Measurements from ENCODE around the gene TRAFD1.

Gene TRAFD1

DNA sequence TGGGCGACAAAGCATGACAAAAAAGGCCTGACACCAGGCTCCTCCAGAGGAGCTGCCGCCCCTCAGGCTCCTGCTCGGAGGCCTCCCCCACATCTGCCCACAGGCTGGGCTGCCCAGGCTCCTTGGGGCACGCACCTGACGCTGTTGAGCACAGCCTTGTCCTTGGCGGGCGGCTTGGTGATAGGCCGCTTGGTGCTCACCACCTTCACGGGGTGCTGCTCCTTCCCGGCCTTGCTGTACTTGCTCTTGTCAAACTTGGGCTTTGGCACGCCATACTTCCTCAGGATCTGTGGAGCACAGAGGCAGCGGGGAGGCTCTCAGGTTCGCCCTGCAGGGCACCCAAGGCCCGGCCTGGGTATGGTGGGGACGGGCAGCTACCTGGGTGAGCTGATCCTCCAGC is 53.4 kb downstream of the TRAFD1 start:
- no peak for DNase-seq

DNA sequence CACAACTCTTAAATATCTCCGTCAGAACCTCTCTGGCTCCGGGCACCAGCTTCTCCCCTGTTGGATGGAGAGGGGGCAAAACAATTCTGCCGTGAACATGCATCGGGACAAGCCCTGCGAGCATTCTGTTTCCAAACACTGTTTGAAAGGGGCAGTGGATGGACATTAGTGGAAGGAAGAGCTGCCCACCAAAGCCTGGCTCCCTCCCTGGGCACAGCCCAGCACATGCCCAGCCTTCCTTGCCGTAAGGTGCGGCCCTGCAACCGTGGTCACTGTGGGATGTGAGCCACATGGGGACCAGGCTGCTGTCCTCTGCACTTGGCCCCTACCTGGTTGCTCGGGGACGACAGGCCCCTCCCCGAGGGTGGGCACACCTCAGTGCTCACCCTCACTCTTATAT is 54.0 kb downstream of the TRAFD1 start:
- no peak for DNase-seq

DNA sequence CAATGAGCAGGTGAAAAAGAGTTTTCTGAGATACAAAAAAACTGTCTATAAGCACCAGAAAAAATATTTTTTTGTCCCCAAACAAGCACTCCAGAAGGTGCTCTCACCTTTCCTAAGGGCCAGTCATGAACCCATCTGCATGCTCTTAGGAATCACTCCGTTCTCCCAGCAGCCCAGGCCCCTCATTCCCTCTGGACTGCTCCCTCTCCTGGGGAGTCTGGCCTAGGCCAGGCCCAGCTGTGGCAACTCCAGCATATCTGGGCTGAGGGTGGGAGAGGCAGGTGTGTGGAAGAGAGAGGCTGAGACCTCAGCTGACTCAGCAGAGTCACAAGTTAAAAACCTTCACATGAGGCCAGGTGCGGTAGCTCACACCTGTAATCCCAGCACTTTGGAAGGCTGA is 54.6 kb downstream of the TRAFD1 start:
- no peak for DNase-seq

DNA sequence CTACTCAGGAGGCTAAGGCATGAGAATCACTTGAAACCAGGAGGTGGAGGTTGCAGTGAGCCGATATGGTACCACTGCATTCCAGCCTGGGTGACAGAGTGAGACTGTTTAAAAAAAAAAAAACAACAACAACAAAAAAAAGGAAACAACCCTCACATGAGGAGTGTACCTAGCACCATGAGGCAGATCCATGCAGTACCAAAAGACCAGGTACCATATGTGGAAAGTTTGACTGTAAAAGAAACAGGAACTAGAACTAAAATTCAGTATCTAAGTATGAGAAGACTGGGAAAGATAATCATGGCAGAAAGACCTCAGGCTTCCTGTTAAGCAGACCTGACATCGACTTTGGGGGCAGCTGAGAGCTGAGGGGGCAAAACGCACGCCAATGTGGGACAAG is 55.1 kb downstream of the TRAFD1 start:
- no peak for DNase-seq

DNA sequence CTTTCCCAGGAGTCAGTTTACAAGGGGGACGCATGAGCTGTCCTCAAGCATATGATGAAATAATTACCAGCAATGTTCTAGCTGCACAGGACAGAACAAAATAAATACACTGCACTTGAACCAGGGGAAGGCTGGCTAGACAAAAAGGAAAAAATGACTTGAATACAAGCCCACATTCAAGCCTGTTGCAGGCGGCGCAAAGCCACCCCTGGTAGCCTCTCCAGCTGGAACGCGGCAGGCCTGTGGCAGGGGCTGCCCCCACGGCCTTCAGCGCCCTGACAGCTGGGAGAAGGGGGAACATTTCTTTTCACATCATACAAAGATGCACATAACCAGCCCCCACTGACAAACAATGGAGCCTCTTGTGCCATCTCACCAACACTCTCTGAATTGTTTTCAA is 57.1 kb downstream of the TRAFD1 start:
- no peak for DNase-seq

DNA sequence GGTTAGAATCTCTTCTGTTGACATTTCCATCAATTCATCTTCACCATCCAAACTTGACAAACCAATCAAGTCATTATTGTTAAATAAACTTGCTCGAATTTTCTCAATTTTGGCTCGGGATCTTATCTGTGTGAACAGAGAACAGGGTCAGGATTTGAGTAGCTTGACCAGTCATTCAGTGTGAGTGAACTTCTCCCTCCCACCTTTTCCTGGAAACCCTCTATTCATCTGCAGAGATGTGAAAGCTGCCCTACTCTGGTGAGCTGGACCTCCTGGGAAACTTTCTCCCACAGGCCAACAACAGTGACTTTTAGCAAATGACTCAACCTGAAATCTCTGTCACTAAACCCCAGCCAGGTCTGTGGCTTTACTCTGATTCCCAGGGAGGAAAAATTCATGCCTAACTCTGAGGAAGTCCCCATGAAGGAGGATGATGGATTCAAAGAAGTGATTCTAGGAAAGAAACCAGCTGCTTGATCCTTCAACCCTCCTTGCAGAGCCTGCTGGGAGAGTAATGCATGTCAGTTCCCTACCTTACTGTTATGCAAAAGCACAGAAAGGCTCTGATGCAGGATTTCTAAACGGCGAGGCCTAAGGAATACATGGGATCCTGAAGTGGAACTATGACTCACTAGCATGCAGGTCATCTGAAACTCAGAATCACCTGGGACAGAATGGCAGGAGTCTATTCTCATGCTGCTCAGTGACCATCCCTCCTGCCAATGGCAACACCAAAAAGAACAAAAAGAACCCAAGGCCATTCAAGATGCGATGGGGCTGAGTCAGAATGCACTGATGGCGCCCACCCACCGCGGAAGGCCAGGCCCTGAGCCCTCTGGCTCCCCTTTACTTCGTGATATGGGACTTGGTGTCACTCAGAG is 58.0 kb downstream of the TRAFD1 start:
- DNase-seq: no peak

DNA sequence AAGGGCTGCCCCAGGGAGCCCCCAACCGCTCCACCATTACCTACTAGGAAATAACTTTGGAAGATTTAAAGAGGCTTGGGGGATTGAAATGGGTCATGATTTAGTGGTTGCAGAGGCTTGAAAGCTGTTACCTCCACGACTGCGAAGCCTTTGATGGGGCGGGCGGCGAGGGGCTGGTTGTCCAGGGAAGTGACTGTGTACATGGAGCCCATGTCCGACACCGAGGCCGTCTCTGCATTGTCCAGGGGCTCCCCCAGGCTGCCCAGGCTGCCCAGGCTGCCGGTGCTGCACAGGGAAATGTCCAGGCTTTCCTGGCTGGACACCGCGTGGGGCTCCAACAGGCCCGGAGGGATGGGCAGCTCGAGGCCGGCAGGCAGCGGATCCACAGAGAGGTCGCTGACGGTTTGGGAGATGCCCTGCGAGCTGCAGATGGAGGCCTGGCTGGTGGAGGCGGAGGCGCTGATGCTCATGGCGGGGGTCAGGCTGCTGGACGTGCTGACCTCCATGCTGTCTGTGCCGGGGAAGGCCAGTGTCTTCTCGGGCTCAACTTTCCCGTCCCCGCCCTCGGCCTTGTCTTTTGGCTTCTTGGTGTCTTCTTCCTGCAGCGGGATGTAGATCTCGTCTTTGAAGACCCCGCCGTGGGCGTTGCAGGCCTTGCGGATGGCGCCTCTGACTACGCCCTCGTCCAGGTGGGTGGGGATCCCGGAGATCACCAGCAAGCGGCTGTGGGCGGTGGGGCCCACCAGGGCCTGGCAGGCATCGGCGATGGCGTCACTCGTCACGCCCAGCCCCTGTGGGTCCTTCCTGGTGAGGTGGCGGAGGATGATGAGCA is 58.9 kb downstream of the TRAFD1 start:
- no peak for DNase-seq

DNA sequence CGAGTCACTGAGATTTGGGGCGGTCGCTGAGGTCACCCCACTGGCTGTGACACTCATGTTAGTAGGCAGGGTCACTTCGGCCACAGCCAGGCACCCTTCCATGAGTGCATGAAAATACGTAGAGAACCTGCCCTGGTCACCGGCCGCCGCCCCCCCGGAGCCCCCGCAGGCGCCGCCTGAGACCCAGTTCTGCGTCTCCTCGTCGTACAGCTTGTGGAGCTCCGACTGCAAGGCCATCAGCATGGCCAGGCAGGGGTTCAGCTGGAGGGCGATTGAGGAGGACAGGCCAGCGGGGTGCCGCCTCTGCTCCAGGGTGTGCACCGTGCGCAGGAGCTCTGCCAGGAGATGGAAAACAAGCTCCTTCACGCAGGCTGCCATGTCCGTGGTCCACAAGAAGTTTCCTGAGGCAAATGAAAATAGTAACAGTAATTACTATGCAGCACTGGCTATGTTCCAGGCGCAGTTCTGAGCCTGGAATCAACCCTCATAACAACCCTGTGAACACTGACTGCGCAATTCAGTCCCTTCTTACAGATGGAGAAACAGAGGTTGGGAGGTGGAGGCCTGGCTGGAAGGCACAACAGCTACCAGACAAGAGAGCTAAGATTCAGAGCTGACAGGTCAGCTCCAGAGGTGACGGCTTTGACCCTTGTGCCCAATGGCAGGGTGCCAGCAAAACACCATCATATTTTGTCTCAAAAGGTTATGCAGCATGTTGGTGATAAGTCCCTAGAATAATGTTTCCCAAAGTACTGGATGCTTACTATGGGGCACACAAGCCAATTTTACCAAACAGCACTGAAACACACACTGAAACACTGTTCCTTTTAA is 59.9 kb downstream of the TRAFD1 start:
- no peak for DNase-seq

DNA sequence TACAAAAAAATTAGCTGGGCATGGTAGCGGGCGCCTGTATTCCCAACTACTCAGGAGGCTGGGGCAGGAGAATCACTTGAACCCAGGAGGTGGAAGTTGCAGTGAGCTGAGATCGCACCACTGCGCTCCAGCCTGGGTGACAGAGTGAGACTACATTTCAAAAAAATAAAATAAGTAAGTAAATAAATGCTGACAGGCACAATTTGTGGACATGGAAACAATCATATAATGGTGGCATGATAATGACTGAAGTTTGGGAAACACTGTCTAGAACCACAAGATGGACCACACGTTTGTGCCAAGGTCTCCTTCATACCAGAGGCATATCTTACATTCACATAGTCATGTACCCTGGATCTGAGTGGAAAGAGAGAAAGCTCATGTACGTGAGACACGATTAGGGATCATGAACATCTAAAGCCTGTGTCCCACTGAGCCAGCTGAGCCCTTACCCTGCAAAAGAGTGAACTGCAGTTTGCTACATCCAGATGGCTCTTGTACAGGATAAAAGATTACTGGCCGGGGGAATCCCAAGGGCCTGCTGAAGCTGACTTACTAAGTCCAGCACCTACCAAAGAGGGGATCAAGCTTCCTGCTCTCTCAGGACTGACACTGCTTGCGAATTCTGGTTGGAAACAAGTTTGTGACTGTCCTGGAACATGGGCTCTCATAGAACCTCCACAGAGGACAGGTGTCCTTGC is 62.9 kb downstream of the TRAFD1 start:
- no peak for DNase-seq

DNA sequence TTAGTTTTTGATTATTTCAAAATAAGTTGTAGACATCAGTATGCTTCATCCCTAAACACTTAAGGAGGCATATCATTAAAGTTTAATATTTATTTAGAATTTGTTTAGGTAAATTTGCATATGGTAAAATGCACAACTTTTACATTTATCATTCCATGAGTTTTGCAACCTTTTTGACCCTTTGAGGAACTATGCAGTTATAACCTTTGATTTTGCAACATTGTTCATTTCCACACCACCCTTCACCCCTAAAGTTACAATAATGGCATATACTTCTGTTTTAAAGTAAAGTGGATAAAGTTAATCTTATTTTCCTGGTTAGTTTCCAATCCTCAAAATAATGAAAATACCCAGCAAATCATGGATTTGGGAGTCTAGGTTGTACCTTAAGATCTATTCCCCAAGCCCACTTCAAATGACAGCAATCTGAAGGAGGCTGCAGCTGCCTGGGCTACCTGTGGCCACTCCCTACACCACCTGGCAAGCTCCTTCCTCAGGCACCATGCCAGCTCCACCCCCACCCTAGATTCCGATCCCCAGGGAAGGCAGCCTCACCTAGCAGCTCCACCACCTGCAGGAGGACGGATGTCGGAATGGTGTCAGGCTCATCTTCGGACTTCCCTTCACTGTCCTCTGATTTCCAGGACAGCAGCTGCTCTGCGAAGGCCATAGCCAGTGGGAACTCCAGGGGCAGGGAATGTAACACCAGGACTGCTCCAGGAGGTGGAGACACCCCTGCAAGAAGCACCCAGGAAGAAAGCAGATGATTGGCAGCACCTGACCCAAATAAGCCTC is 65.1 kb downstream of the TRAFD1 start:
- peak; percentile 18 to 71 for DNase-seq

DNA sequence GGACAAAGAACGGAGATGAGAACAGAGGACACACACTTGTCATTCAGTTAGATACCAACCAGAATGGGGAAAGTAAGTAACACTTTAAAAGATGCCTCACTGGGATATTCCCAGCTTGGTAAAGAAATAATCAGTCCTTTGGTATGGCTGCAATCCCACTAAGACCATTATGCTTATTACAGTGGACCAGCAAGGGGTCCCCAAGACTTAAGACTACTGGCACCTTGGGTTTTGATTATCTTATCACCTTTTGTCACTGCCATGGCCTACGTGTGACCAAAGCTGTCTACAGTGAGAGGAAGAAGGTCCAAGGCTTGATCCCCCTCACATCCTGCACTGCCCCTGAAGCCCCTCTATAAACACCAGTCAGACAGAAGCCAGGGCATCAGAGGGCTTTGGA is 65.8 kb downstream of the TRAFD1 start:
- no peak for DNase-seq

DNA sequence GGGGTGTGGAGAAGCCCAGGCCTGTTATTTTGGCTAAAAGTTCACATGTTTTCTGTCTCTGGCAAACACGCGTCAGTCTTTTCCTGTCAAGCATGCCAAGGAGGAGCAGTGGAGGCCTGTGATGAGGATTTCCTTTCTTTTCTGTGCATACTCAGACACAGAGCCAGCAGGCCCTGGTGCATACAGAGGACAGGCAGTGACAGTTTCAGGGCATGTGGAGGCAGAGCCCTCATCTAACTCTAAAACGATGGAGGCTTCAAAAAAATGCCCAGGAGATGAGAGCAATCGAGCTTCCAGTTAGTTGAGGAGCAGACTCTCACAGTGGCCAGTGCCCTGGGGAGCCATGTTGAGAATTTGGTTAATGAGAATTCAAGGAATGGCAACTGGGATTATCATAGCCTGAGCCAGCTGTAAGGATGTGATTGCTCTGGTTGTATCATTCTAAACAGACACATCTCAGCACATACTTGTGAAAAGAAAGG is 66.5 kb downstream of the TRAFD1 start:
- no peak for DNase-seq

DNA sequence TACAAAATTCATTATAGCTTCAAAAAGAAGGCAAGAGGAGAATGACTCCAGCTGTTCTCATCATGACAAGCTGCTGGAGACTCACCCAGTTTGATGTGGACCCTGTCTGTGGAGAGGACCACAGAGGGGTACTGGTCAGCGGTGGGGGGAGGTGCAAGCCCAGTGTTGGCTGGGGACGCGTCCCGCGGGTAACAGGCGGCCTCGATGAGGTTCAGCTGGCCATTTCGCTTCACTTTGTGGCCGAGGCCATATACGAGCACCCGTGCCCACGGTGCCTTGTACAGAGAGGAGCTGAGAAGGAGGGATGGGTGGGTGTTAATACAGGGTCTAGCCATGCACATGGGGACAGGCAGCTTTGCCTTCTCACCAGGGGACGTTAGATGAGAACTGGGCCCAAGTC is 67.1 kb downstream of the TRAFD1 start:
- DNase-seq: no peak

DNA sequence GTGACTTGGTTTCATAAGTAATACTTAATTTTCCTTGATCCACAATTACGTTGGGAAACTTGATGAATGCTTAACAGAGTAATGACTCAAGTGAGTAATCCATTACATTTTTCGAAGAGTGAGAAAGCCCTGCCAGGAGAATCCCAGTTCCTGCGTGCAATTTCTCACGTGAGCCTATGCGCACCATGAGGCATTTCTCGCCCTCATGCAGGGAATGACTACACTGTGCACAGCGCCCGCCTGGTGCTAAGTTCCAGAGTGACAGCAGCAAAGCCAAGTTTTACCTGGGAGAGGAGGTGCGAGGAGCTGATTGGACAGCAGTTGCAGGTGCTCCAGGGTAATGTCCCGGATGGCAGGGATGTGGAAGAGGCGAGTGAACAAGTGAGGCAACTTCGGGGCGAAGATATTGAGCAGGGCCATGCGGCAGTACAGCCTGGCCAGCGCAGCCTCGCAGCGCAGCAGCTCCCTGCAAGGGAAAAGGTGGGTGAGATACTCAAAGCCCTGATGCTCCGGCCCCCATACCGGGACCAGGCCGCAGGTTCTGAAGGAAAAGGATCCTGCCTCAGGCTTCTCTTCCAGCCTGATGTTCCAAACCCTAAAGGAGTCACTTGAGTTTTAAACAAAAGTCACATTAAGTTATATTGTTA is 69.4 kb downstream of the TRAFD1 start:
- DNase-seq: no peak

DNA sequence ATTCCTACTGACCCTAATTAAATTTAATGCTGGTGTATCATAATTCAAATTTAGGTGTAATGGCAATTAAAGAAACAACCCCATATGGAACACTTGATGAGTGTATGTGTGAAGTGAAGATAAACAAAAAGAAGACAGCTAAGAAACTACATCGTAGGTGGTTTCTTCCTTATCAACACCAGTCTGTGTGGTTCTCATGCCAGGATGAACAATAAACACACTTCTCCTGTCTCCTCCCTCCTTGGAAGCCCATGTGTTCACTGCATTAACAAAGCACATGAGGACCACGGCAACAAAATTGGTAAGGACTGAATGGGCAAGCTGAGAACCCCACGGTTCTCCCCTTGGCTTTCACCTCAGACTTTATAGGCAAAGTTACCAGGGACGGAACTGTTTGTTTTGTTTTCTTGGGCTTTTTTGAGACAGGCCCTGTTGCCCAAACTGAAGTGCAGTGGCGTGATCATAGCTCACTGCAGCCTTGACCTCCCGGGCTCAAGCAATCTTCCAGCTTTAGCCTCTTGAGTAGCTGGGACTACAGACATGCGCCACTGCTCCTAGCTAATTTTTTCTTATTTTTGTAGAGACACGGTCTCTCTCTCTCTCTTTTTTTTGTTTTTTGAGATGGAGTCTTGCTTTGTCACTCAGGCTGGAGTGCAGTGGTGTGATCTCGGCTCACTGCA is 71.0 kb downstream of the TRAFD1 start:
- no peak for DNase-seq

DNA sequence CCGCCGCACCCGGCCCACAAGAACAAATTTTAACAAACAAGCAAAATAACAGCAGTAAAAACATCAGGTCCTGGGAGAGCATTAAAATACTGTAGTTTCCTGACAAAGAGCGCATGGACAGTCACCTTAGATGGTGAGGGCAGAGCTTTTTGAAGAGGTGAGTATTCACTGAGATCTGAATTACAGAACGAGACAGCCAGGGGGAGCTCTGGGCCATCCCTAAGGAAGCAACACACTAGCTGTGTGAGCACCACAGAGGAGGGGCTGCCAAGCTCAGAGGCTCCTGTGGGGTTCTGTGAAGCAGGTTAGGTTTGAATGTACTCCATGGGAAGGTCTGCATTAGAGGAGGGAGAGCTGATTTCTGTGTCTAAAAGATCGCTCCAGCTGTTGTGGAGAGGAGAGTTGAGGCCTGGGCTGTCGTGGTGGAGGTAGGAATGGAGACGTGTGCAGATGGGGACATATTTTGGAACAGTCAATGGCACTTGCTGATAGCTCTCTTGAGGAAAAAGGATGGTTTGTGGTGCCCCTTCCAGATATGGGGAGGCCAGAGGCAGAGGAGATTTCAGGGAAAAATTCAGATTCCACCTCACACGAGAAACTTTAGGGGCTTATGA is 72.9 kb downstream of the TRAFD1 start:
- peak; percentile 22 to 72 for DNase-seq

DNA sequence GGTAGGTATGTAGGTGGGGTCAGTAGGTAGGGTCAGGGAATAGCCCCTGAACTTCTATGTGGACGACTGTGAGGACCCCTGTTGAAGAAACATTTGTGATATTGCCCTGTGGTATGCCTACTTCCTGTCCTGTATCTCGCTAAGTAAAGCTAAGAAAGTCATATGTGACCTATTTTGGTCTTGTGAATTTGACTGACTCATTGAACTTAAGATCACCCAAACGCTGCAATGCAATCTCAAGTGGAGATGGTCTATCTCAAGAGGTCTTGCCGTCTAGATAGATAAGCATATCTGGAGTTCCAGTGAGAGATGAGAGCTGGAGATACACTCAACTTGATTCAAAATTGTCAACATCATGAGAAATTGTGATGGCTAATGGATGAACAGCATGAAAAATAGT is 73.8 kb downstream of the TRAFD1 start:
- DNase-seq: no peak
